HepG2 (cell line): ENCODE measurements around the gene CCDC97. TPM values are rescaled to one million over a fixed set of nuclear protein-coding genes. Genes with fewer than 3 reads are reported as not detected.

Experiments used
- ATAC-seq: fragments of 200-7000 bp; cut with Tn5 transposase; 3 replicates; pipeline ENCODE4 v1.9.1; 2020; ENCODE audit warnings: mild to moderate bottlenecking, moderate library complexity
- BruUV-seq: library from RNA; stranded (reverse); fragments of 400-500 nt; replicated peaks from 2 replicates; lab custom pipeline; 2021; lab: Mats Ljungman, UMichigan
- CTCF ChIA-PET: fragments of 300-600 bp; formaldehyde crosslinking; extraction: SDS; loops from one replicate; lab custom pipeline; 2021; ENCODE audit warnings: low total read pairs, inconsistent platforms, low intra/inter-chr PET ratio; lab: Yijun Ruan, JAX
- POLR2A ChIA-PET: fragments of 350-600 bp; sonication (Branson Sonifier 250); formaldehyde crosslinking; loops from one replicate; lab custom pipeline; 2020; ENCODE audit warnings: antibody characterized with exemption, inconsistent platforms; lab: Yijun Ruan, JAX
- DNase-seq: peaks from one replicate; pipeline ENCODE4 v3.0.0-alpha.2; 2015; ENCODE audit warnings: low spot score
- FAIRE-seq: peaks from 3 replicates; lab custom pipeline; 2011; peaks lifted over from hg19 to GRCh38; lab: Jason Lieb, UNC
- H2AFZ ChIP-seq: one replicate; pipeline ENCODE4 v1.6.1; 2011; ENCODE audit warnings: low read length, inconsistent platforms
- H3K27ac ChIP-seq: fragments of 300-600 bp; 3 replicates; pipeline ENCODE4 v1.8.0; 2011; ENCODE audit warnings: mixed run types, mild to moderate bottlenecking, mixed read lengths, low read length, inconsistent platforms; ENCODE audit not compliant: insufficient read depth; ENCODE audit errors: extremely low read length
- H3K27me3 ChIP-seq, 2 experiments: fragments of 200-600 bp in 1 of 2; 2 replicates in 1 of 2; 3 replicates in 1 of 2; pipeline versions ENCODE4 v1.6.0 to v1.8.0; 2011; ENCODE audit warnings: low read length in 2 of 2, mild to moderate bottlenecking in 2 of 2, moderate library complexity in 2 of 2, inconsistent platforms in 1 of 2; ENCODE audit not compliant: insufficient read depth in 2 of 2, control insufficient read depth in 1 of 2
- H3K36me3 ChIP-seq, 2 experiments: fragments of 200-600 bp in 1 of 2; replicated peaks in 1 of 2; 2 replicates in 1 of 2; 3 replicates in 1 of 2; pipeline versions ENCODE4 v1.5.1 to v1.8.0; 2011; ENCODE audit warnings: low read length in 2 of 2, inconsistent platforms in 1 of 2; ENCODE audit not compliant: insufficient read depth in 2 of 2, control insufficient read depth in 1 of 2
- H3K4me1 ChIP-seq: 2 replicates; pipeline ENCODE4 v1.5.1; 2012; ENCODE audit warnings: low read length, inconsistent platforms; ENCODE audit not compliant: insufficient read depth
- H3K4me2 ChIP-seq: 2 replicates; pipeline ENCODE4 v1.6.0; 2011; ENCODE audit warnings: low read depth, low read length, inconsistent platforms
- H3K4me3 ChIP-seq, 3 experiments: fragments of 200-600 bp in 1 of 3; sonication (generic), shearing (Covaris generic) in 1 of 3; replicated peaks in 1 of 3; 2 replicates each; pipeline ENCODE4 v1.5.1; 2011 to 2016; ENCODE audit warnings: low read length in 3 of 3, inconsistent platforms in 2 of 3, low read depth in 2 of 3, mild to moderate bottlenecking in 2 of 3, control low read depth in 1 of 3, mixed read lengths in 1 of 3; ENCODE audit not compliant: insufficient read depth in 1 of 3
- H3K79me2 ChIP-seq: one replicate; pipeline ENCODE4 v1.6.1; 2011; ENCODE audit warnings: low read length, inconsistent platforms; ENCODE audit not compliant: insufficient read depth
- H3K9ac ChIP-seq: 2 replicates; pipeline ENCODE4 v1.6.0; 2011; ENCODE audit warnings: mild to moderate bottlenecking, low read depth, low read length, inconsistent platforms; ENCODE audit not compliant: insufficient read depth
- H3K9me3 ChIP-seq: 2 replicates; pipeline ENCODE4 v1.5.1; 2012; ENCODE audit warnings: mild to moderate bottlenecking, low read length
- H4K20me1 ChIP-seq: 2 replicates; pipeline ENCODE4 v1.6.0; 2011; ENCODE audit warnings: inconsistent platforms, mild to moderate bottlenecking, low read length, moderate library complexity; ENCODE audit not compliant: insufficient read depth
- CEBPB ChIP-seq: IDR thresholded peaks from 2 replicates; pipeline ENCODE4 v1.6.1; 2011; ENCODE audit warnings: low read depth, low read length, improper control_type of control experiment, borderline replicate concordance
- DR1 ChIP-seq: sonication (generic); formaldehyde crosslinking; IDR thresholded peaks from 2 replicates; pipeline ENCODE4 v1.8.0; 2021; ENCODE audit warnings: mild to moderate bottlenecking, missing genetic modification reagents, inconsistent platforms
- FOXP4 ChIP-seq: sonication (generic); formaldehyde crosslinking; IDR thresholded peaks from 2 replicates; pipeline ENCODE4 v1.4.0; 2020; ENCODE audit warnings: missing genetic modification reagents
- HOXD1 ChIP-seq: sonication (generic); formaldehyde crosslinking; IDR thresholded peaks from 2 replicates; pipeline ENCODE4 v1.5.0; 2020; ENCODE audit warnings: missing genetic modification reagents
- IRX3 ChIP-seq: sonication (generic); formaldehyde crosslinking; IDR thresholded peaks from 2 replicates; pipeline ENCODE4 v1.8.1; 2023; ENCODE audit warnings: mild to moderate bottlenecking, low read depth, missing genetic modification reagents, borderline replicate concordance
- MBD4 ChIP-seq: IDR thresholded peaks from 2 replicates; pipeline ENCODE4 v1.6.1; 2012; ENCODE audit warnings: low read length, inconsistent platforms, borderline replicate concordance
- MXI1 ChIP-seq: IDR thresholded peaks from 3 replicates; pipeline ENCODE4 v1.6.1; 2012; ENCODE audit warnings: low read depth, low read length, inconsistent platforms, borderline replicate concordance
- NFYB ChIP-seq: sonication (generic); formaldehyde crosslinking; IDR thresholded peaks from 2 replicates; pipeline ENCODE4 v1.4.0; 2020; ENCODE audit warnings: missing genetic modification reagents
- RERE ChIP-seq: IDR thresholded peaks from 2 replicates; pipeline ENCODE4 v1.6.1; 2016; ENCODE audit warnings: low read depth, missing genetic modification reagents, missing compliant biosample characterization
- SMAD1 ChIP-seq: sonication (generic); formaldehyde crosslinking; IDR thresholded peaks from 2 replicates; pipeline ENCODE4 v1.4.0; 2020; ENCODE audit warnings: missing genetic modification reagents, low read depth, mild to moderate bottlenecking, borderline replicate concordance
- SMARCC2 ChIP-seq: fragments of 450-650 bp; IDR thresholded peaks from 2 replicates; pipeline ENCODE4 v1.6.1; 2017; ENCODE audit warnings: antibody characterized with exemption, mild to moderate bottlenecking
- SMC3 ChIP-seq: IDR thresholded peaks from 2 replicates; pipeline ENCODE4 v1.6.1; 2011; ENCODE audit warnings: low read length, improper control_type of control experiment
- TAF15 ChIP-seq: fragments of 200-400 bp; formaldehyde crosslinking; IDR thresholded peaks from one replicate; pipeline ENCODE4 v1.6.1; 2018; ENCODE audit warnings: mild to moderate bottlenecking, low read depth, low read length; ENCODE audit not compliant: poor library complexity, severe bottlenecking
- XRCC5 ChIP-seq: fragments of 200-400 bp; formaldehyde crosslinking; optimal IDR thresholded peaks from 2 replicates; pipeline ENCODE3; 2017; ENCODE audit warnings: mild to moderate bottlenecking, low read length
- ZFP1 ChIP-seq: IDR thresholded peaks from 2 replicates; pipeline ENCODE4 v1.6.1; 2016
- ZFP37 ChIP-seq: sonication (generic); formaldehyde crosslinking; IDR thresholded peaks from 2 replicates; pipeline ENCODE4 v1.4.0; 2020; ENCODE audit warnings: missing genetic modification reagents, borderline replicate concordance
- WGBS: methylation state at CpG from one replicate; pipeline ENCODE4 v1.1.6; 2017; ENCODE audit warnings: low lambda C conversion rate; 5-methylcytosine and 5-hydroxymethylcytosine counted together
- in situ Hi-C: cut with HindIII; loops from 2 replicates; pipeline ENCODE4 v1.10.0; 2017; ENCODE audit warnings: low pct_unique_long_range_greater_than_20kb; ENCODE audit not compliant: extremely low pct_ligation_motif_present
- intact Hi-C: fragments of 100-400 bp; cut with micrococcal nuclease; formaldehyde crosslinking; loops from one replicate; pipeline ENCODE4 v1.10.0; 2022; ENCODE audit not compliant: unreplicated experiment
- polyA plus RNA-seq, 8 experiments: library from polyadenylated mRNA; depleted of rRNA in 3 of 8; stranded (reverse) in 7 of 8; unstranded in 1 of 8; fragments of >200 nt; fragmentation: Illumina TruSeq in 4 of 8; extraction: Trizol in 4 of 8; gene quantifications; 2 replicates each; pipeline versions ENCODE4 v1.2.1 to v1.2.3, GENCODE V29; 2011 to 2016; ENCODE audit warnings: low read depth in 4 of 8, missing spikeins in 1 of 8, mixed read lengths in 1 of 8; ENCODE audit not compliant: insufficient read depth in 1 of 8
- total RNA-seq, 5 experiments: library from RNA; depleted of rRNA; stranded (reverse); fragments of >200 nt; fragmentation: Illumina TruSeq; extraction: Trizol; gene quantifications; 2 replicates each; pipeline ENCODE4 v1.2.3, GENCODE V29; 2016; ENCODE audit warnings: low read depth in 1 of 5

Gene CCDC97
- total and polyA plus RNA-seq, 2 of the 13 experiments (the other 11 are each of a cell fraction or from before 2014, with no cell fraction given) = 6.2 to 7.3 TPM

- Histone ChIP-seq H3K4me3 (0 out of 6 replicates have a peak overlapping the region, but pooled peaks of 1 of the 3 experiments have one; percentile 90), H3K27me3 (no peaks in the 10 kb centered on the region), H3K27ac (peak overlapping the region; percentile 7), H4K20me1 (no peaks in the 10 kb centered on the region), H3K9me3 (no peaks in the 10 kb centered on the region), H3K79me2 (peaks cover 25% of the 10 kb centered on the region), H2AFZ (no peak overlapping the region), H3K4me2 (peak overlapping the region; percentile 84), H3K9ac (no peak overlapping the region), H3K4me1 (peaks cover 28% of the 10 kb centered on the region), H3K36me3 (peaks cover 30 to 52% of the 10 kb centered on the region in 2 experiments)
- peak; percentile 88 for FAIRE-seq
- ChIA-PET POLR2A (interaction anchor here (1.2 to 5.3 kb wide), 5 partner anchors 10 to 104 kb away, joined by 4 to 55 read pairs (median 9); partner anchors contain the start of gene HNRNPUL1), CTCF (interaction anchor here (0.7 to 1.5 kb wide), 5 partner anchors 44 to 182 kb away, joined by 3 to 6 read pairs (median 5); no protein-coding TSS in a partner anchor)
- intact Hi-C loops = loop anchor here (2.0 kb wide), 1 partner anchor 46 kb away; no protein-coding TSS in a partner anchor
- DNase-seq = peak; percentile 76
- WGBS = 37% methylated on average over 8 of the region's 8 CpGs
- peak; percentile 62 for ATAC-seq
- in situ Hi-C loops = loop anchor here (5.0 kb wide), 1 partner anchor 41 kb away; no protein-coding TSS in a partner anchor
- no TSS peak for BruUV-seq
- TF ChIP-seq MXI1 (no peak; the same call in 2 of the 3 replicates), MBD4 (peak; percentile 49; the same call in 1 of the 2 replicates), ZFP37 (CRISPR knock-in tag) (no peak), FOXP4 (no peak), NFYB (no peak), XRCC5 (peak; percentile 76), IRX3 (CRISPR knock-in tag) (no peak), RERE (no peak), ZFP1 (no peak), DR1 (CRISPR knock-in tag) (no peak), CEBPB (no peak), SMAD1 (0 out of 2 replicates have a peak, but pooled peaks have one; percentile 44), TAF15 (no peak), SMC3 (peak; percentile 78), HOXD1 (CRISPR knock-in tag) (no peak), SMARCC2 (no peak)
These were observed 1.4 kb upstream of the CCDC97 start for GRCh38 chr19:41308450-41309179.
